Mucosa of rectum (tissue), 2 donors: ENCODE data around the gene HNRNPA1.

ENCODE experiments used
- H3K27ac ChIP-seq, 2 donors: one replicate each; pipeline ENCODE4 v1.7.0; 2013; ENCODE audit warnings: inconsistent platforms in 2 of 2, low read depth in 2 of 2, low read length in 2 of 2
- H3K27me3 ChIP-seq, 2 donors: one replicate each; pipeline ENCODE4 v1.7.0; 2013; ENCODE audit warnings: low read length in 2 of 2; ENCODE audit not compliant: control insufficient read depth in 2 of 2, insufficient read depth in 2 of 2
- H3K36me3 ChIP-seq, 2 donors: one replicate each; pipeline ENCODE4 v1.7.0; 2013; ENCODE audit warnings: low read length in 2 of 2; ENCODE audit not compliant: control insufficient read depth in 2 of 2, insufficient read depth in 2 of 2
- H3K4me1 ChIP-seq, 2 donors: one replicate each; pipeline ENCODE4 v1.7.0; 2013; ENCODE audit warnings: low read length in 2 of 2, mild to moderate bottlenecking in 1 of 2; ENCODE audit not compliant: control insufficient read depth in 2 of 2, insufficient read depth in 2 of 2
- H3K4me3 ChIP-seq, 2 donors: one replicate each; pipeline ENCODE4 v1.7.0; 2013; ENCODE audit warnings: low read length in 2 of 2
- H3K9ac ChIP-seq, 2 donors: one replicate each; pipeline ENCODE4 v1.7.0; 2013; ENCODE audit warnings: low read length in 2 of 2, low read depth in 1 of 2, mild to moderate bottlenecking in 1 of 2
- H3K9me3 ChIP-seq, 2 donors: one replicate each; pipeline ENCODE4 v1.7.0; 2013; ENCODE audit warnings: low read length in 2 of 2; ENCODE audit not compliant: control insufficient read depth in 2 of 2
- donor health status: healthy.
- donor health status: Normal muscosa, but diverticular disease.

The HNRNPA1 gene

GRCh38 chr12:54285150-54286041 lies 4.9 kb downstream of the HNRNPA1 start:
- peaks cover 56 to 63% of the 10 kb centered on the region in 2 donors for H3K4me1 ChIP-seq

GRCh38 chr12:54286042-54287030 lies 5.8 kb downstream of the HNRNPA1 start:
- Histone ChIP-seq H3K4me3 (peak overlapping the region; percentile 28 to 44), H3K27me3 (no peaks in the 10 kb centered on the region), H3K9ac (peak overlapping the region in 1 of 2 donors; percentile 7), H3K9me3 (no peaks in the 10 kb centered on the region), H3K36me3 (peaks cover 51 to 54% of the 10 kb centered on the region in 2 donors), H3K27ac (peak overlapping the region; percentile 48 to 51), H3K4me1 (peaks cover 56 to 61% of the 10 kb centered on the region in 2 donors)

More at GRCh38 chr12:54285150-54286041, 4.9 kb downstream of the HNRNPA1 start:
- Histone ChIP-seq H3K9me3 (no peaks in the 10 kb centered on the region), H3K4me3 (peak overlapping the region; percentile 28 to 44), H3K36me3 (peaks cover 51 to 54% of the 10 kb centered on the region in 2 donors), H3K9ac (peak overlapping the region; percentile 7 to 24), H3K27ac (peak overlapping the region; percentile 48 to 51), H3K27me3 (no peaks in the 10 kb centered on the region)

- H3K27me3 ChIP-seq, result no peaks in the 10 kb centered on the region
- H3K36me3 ChIP-seq, result peaks cover 46 to 49% of the 10 kb centered on the region in 2 donors
- no peak overlapping the region for H3K4me3 ChIP-seq
- H3K9ac ChIP-seq, result no peak overlapping the region
- H3K9me3 ChIP-seq, result no peaks in the 10 kb centered on the region
- H3K27ac ChIP-seq, result peak overlapping the region; percentile 29 to 56
- H3K4me1 ChIP-seq, result peaks cover 45 to 50% of the 10 kb centered on the region in 2 donors
Measured at GRCh38 chr12:54287261-54288157, 7.0 kb downstream of the HNRNPA1 start.

GRCh38 chr12:54292083-54292930 lies 11.8 kb downstream of the HNRNPA1 start:
- Histone ChIP-seq H3K9me3 (no peaks in the 10 kb centered on the region), H3K27ac (no peak overlapping the region), H3K4me1 (peaks cover 13% of the 10 kb centered on the region in 2 donors), H3K27me3 (no peaks in the 10 kb centered on the region), H3K36me3 (peaks cover 8% of the 10 kb centered on the region in 2 donors), H3K9ac (no peak overlapping the region), H3K4me3 (no peak overlapping the region)

GRCh38 chr12:54292931-54293241 lies 12.4 kb downstream of the HNRNPA1 start:
- no peaks in the 10 kb centered on the region for H3K27me3 ChIP-seq
- no peak overlapping the region for H3K4me3 ChIP-seq
- H3K4me1 ChIP-seq, result peaks cover 8% of the 10 kb centered on the region in 2 donors
- peaks cover 3 to 4% of the 10 kb centered on the region in 2 donors for H3K36me3 ChIP-seq
- H3K27ac ChIP-seq, result no peak overlapping the region
- no peak overlapping the region for H3K9ac ChIP-seq
- H3K9me3 ChIP-seq, result no peaks in the 10 kb centered on the region

- peaks cover 4 to 6% of the 10 kb centered on the region in 2 donors for H3K27me3 ChIP-seq
- H3K36me3 ChIP-seq, result no peaks in the 10 kb centered on the region
- H3K27ac ChIP-seq, result no peak overlapping the region
- no peak overlapping the region for H3K4me3 ChIP-seq
- no peak overlapping the region for H3K9ac ChIP-seq
- H3K9me3 ChIP-seq, result no peaks in the 10 kb centered on the region
- peaks cover 0 to 2% of the 10 kb centered on the region in 2 donors for H3K4me1 ChIP-seq
Measured at GRCh38 chr12:54294152-54294952, 13.8 kb downstream of the HNRNPA1 start.

GRCh38 chr12:54294953-54295566 lies 14.5 kb downstream of the HNRNPA1 start:
- Histone ChIP-seq H3K9ac (no peak overlapping the region), H3K4me1 (no peaks in the 10 kb centered on the region), H3K9me3 (no peaks in the 10 kb centered on the region), H3K36me3 (no peaks in the 10 kb centered on the region), H3K4me3 (no peak overlapping the region), H3K27ac (no peak overlapping the region), H3K27me3 (peaks cover 10 to 12% of the 10 kb centered on the region in 2 donors)

GRCh38 chr12:54296393-54297099 lies 16.0 kb downstream of the HNRNPA1 start:
- peaks cover 6% of the 10 kb centered on the region in 2 donors for H3K4me1 ChIP-seq
- no peak overlapping the region for H3K27ac ChIP-seq
- H3K9me3 ChIP-seq, result no peaks in the 10 kb centered on the region
- H3K4me3 ChIP-seq, result no peak overlapping the region
- peaks cover 14 to 26% of the 10 kb centered on the region in 2 donors for H3K27me3 ChIP-seq
- no peaks in the 10 kb centered on the region for H3K36me3 ChIP-seq
- no peak overlapping the region for H3K9ac ChIP-seq
